GM21515 (cell line): ENCODE results near the gene MORN5.

Experiments
- ATAC-seq: cut with Tn5 transposase; IDR thresholded peaks from one replicate; pipeline ENCODE4 v1.9.1; 2021; ENCODE audit not compliant: unreplicated experiment

The MORN5 gene

DNA sequence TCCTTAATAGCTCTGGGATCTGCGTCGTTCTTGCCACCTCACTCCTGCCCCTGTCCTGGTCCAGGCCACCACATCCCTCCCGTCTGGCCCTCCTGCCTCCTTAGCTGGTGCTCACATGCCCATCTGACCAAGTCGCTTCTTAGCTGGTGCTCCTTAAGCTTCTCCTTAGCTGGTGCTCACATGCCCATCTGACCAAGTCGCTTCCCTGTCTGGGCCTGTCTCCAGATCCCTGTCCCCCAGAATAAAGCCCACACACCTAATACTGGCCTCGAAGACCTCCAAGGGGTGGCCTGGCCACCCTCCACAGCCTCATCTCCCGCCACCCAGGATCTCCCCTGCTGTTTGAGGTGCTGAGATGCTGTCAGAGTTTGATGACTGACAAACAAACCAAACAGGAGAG, 35.2 kb upstream of the MORN5 start:
- no peak for ATAC-seq

DNA sequence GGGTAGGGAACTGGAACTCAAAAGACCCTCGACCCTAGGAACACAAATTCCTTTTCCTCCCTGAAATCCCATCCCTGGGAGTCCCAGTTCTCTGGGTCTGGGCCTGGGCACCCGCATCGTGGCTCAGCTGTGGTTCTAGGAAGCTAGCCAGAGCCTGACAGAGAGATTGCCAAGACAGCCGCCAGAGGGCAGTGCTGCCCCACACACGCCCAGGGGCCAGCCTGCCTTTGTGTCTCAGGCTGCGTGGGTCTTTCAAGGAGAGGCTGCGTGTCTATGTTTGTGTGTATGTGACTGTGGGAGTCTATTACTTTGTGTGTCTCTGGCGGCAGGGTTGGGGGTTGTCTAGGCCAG, 34.6 kb upstream of the MORN5 start:
- ATAC-seq: peak; percentile 68

DNA sequence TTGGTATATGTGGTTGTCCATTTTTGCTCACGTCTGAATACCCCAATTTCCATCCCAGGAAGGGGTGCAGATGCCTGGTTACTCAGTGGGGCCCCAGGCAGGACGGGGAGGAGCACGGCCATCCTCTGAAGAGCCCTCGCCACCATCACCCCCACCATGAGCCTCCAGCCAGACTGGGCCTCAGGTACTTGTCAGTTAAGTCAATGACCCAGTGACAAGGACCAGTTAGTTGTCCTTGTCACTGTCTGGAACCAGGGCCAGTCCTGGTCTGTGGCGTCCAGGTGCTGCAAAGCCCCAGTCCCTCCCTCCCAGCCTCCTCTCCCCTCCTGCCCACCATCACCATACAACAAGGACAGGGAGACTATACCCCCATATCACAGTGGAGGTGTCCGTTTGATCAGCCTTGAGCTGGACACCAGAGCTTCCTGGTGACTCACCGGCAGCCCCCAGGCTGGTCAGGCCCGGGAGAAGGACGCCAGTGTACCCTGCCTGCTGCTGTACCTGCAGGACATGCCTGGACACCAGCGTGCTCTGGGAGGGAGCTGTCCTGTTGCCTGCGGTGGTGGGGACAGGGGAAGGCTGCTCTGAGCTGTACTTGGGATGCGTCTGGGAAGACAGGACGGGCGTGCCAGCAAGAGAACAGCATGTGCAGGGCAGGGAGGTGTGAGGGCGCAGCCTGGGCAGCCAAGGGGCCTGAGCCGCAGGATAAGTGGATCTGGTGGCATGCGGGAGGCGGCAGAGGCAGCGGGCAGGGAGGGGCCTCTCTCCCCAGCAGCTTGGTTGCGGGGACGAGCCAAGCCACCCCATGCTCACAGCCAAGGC, 34.0 kb upstream of the MORN5 start:
- no peak for ATAC-seq

DNA sequence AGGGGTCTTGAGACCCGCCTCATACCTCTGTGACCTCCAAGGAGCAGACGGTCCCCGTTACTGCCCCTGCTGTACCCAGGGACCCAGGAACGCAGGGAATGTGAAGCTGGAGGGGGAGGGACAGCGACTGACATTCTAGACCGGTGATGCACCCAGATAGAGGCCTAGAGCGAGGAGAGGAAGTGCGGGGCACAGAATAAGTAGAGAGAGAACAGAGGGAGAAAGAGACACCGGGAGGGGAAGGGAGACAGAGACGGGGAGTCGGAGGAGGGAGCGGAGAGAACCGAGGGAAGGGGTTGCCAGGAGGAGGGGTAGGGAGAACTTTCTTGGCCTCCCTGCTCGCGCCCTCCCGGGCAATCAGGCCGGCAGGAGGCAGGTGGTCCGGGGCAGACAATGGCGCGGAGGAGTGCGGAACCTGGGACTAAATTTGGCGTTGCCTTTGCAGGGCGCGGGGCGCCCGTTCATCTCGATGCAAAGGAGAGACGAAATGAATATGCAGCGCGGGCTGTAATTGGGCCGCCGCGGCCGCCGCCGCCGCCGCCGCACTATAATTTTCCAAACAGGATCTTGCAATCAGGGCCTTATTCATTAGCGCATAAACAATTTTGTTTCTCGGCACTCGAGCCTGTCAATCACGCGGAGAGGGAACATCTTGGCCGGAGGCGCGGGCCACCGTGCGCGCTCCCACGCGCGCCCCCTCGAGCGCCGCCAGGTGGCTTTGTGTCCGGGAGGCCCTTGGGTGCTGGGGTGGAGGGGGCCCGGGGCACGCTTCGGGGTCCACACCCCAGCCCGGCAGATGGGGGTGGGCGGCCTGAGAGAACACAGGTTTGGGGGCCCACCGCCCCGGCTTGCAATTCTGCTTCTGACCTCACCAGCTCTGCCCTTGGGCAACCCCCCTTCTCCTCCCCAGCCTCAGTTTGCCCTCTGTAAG, 33.1 kb upstream of the MORN5 start:
- ATAC-seq: no peak

DNA sequence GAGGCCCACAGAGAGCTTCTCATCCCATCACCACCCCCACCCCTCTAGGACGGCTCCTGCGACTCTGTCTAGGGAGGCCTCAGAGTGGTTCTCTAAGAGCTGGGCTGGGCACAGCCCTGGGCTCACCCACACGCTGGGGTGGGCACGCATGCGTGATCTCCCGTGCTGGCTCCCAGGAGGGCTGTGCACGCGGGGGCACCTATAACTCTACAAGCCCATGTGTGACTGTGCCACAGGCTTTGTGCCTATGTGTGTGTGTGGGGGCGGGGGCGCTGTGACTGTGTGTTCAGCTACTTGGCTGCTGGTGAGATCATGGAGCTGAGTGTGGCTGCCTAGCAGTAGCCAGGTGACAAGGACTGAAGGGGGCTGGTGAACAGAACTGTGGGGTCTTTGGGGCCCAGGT, 32.3 kb upstream of the MORN5 start:
- no peak for ATAC-seq

DNA sequence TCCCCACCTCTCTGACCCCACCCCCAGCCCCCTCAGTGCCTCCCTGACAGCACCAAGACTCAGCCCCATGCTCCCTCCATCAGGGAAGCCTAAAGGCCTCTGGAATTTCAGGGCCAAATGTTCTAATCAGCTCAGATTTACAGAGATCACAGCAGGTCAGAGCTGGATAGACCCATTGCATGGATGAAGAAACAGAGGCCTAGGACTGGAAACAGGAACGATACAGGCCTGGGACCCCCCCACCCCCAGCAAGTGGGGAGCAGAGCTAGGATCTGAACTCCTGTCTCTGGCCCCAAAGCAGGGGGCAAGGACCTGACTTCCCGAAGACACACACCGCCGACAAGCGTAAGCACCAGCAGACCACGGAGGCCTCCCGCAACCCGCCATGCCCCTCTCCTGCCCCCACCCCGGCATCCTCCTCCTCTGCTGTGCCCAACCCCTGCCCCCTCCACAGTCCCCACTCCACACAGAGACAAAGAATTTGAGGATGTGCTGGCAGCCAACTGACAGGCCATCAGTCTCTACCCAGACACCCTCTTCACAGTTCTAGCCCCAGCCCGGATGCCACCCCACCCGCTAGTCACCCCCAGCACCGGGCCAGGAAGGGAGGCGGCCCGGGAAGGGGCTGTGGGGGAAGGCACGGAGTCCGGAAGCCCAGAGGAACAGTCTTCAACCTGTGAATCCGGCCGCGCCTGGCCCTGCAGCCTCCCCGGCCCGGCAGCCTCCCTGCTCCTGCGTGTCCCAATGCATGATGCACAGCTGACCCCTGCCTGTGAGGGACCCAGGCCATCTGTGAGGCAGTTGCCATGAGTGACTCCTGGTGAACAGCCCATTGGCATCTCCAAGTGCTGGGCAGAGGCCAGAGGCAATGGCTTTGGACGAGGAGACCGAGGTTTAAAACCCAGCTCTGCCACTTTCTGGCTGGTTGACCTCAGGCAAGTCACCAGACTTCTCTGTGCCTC, 31.4 kb upstream of the MORN5 start:
- ATAC-seq: no peak

DNA sequence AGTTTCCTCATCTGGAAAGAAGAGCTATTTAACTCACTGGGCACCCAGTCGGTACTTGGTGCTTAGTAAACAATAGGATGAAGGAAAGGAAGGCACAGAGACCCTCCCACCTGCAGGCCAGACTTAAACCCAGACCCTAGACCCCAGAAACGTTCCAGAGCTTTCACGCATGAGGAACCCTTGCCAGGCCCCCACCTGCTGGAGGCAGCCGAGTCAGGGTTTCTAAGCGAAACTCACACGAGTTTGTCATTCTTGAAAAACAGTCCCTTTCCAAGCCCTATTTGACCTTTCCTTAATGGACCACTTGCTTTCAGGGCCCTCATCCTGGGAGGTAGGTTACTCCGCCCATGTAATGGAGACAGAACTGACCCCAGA, 30.8 kb upstream of the MORN5 start:
- ATAC-seq: no peak

DNA sequence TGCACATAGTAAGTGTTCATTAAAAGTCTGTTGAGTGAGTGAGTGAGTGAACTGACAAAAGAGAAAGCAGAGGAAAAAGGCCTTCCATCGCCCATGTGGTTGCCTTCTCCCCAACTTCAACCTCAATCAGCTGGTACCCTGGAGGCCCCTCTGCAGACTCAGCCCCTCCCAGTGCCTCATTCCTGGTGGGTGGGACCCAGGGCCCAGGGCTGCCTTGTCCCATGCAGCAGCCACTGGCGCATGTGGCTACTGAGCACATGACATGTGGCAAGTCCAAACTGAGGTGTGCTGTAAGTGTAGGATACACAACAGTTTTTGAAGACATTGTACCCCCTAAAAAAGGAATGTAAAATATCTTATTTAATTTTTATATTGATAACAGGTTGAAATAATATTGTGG, 29.7 kb upstream of the MORN5 start:
- ATAC-seq: no peak

DNA sequence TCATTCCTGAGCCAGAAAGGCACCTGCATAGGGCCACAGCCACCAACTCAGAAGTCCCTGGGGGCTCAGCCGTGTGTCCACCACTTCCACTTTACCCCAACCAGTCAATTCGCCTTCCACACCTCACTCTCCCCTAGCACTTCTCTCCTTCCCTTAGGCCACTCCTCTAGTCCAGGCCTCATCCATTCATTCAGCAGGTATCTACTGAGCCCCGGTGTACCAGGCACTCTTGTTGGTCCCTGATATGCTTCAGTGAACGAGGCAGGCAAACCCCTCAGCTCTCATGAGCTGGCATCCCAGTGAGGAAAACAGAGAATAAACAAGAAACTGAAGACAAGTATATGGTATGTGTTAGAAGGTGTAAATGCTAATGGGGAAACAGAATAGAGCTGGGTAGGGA, 28.9 kb upstream of the MORN5 start:
- no peak for ATAC-seq

DNA sequence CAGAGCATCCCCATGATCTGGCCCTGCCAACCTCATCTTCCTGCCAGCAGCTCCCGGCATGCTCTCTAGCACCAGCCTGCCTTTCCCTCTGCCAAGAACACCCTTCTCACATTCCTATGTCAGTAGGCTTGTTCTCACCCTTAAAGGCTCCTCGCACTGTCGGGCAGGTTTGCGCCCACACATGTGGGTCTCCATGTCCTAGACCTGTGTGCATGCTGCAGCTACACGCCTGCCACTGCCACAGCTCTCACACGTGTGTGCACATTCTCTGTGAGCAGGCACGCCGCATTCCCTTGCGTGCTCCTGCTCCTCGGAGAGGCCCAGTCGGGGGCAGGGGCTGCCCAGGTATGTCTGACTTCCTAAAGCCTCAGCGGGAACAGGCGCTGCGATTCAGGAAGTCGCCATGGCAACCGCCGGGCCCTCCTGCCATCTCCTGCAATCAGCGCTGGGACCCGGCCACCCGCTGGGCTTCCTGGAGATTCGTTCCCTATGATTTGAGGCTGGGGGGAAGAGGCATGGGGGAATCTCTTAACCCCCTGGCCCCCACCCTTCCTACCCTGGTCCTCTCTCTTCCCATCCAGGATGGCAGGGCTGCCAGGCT, 28.2 kb upstream of the MORN5 start:
- ATAC-seq: no peak

DNA sequence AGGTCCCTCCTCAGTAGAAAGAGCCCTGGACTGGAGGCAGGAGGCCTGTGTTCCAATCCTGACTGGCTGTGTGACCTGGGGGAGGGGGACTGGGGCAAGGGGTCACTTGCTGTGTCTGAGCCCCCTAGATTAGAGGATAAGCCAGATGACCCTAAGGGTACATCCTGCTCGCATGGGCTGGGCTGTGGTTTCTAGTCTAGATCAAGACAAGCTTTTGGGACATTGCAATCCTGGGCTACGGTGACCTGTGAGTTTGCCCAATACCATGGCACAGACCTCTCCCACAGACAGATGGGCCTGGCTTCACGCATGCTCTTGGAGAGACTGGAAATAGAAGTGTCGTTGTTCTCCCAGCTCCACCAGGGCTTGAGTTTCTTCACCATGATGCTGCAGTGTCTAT, 27.2 kb upstream of the MORN5 start:
- no peak for ATAC-seq

DNA sequence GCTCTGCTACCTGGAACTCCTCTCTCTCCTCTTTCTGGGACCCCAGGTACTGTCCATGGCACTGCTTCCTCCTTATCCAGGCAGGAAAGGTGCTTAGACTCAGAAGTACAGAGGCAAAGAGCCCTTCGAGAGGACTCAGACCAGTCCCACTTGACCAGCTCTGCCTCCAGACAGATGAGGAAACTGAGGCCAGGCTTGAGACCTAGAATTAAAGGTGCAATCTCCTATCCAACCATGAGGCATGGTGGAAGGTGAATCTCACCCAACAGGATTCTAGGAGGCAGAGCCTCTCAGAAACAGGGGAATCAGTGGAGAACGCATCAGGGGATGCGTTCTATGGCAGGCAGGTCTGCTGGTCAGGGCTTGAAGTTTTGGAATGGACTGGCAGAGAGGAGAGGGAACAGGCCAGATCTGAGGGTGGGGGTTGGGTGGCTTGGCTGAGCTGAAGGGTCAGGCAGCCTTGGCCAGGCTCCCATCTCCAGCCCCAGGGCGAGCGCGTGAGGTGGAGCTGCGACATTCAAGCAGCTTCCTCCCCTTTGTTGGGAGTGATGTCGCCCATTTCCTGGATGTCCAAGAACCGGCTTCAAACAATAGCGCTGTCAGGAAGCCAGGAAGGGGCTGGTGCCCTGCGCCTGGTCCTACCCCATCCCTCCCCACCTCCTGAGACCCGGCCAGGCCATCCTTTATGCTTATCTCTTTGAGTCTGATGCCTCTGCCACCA, 26.3 kb upstream of the MORN5 start:
- ATAC-seq: no peak

DNA sequence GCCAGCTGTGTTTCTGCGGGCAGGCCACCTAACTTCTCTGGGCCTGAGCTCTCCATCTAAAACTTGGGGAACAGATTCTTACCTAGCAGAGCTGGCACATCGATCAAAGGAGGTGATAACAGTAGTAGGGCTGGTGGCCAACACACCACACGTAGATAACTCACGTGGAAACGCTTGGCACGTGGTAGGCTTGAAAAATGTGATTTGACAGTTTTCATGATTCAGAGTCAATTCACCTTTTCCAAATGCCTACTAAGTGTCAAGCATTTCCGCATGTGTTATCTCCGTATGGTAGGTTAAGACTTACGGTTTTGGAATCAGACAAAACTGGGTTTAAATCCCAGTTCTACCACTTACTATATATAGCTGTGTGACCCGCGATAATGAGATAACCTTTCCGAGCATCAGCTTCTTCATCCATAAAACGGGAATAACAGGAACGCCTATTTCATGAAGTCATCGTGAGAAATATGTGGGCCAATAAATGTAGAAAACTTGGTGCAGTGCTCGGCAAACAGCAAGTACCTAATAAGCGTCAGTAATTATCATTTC, 25.6 kb upstream of the MORN5 start:
- ATAC-seq: no peak

DNA sequence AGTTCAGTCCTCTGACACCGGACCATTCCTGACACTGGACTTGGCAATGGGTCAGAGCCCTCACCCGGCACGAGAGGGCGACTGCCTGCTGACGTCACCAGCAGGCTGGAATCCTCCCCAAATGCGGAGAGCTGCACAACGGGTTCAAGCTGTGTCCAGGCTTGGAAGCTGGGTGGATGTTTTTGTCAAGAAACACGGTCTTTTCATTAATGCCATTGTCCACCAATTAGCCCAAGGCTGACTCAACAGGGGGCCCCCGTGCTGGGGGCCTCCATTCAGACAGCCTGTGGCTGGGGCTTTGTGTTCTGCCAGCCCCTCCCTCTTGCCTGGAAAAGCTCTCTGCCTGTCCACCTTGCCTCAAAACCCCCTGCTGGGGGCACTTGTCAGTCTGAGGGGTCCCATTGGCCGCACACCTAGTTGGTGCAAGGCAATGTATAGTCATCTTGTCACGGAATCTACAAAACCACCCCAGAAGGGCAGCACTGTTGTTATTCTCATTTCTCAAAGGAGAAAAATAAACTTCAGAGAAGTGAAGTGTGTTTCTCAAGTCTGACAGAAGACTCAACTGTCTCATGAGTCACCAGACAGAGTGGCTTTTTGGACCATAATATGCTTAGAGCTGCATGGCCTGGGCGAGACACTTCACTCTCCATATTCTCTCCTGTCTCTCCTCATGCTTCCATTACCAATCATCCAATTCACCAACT, 24.7 kb upstream of the MORN5 start:
- no peak for ATAC-seq

DNA sequence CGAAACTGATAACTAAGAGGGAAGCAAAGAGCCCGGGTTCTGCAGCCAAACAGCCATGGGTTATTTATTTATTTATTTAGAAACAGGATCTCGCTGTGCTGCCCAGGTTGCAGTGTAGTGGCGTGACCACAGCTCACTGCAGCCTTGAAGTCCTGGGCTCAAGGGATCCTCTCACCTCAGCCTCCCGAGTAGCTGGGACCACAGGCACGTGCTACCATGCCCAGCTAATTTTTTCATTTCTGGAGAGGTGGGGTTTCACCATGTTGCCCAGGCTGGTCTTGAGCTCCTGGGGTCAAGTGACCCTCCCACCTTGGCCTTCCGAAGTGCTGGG, 24.2 kb upstream of the MORN5 start:
- no peak for ATAC-seq

DNA sequence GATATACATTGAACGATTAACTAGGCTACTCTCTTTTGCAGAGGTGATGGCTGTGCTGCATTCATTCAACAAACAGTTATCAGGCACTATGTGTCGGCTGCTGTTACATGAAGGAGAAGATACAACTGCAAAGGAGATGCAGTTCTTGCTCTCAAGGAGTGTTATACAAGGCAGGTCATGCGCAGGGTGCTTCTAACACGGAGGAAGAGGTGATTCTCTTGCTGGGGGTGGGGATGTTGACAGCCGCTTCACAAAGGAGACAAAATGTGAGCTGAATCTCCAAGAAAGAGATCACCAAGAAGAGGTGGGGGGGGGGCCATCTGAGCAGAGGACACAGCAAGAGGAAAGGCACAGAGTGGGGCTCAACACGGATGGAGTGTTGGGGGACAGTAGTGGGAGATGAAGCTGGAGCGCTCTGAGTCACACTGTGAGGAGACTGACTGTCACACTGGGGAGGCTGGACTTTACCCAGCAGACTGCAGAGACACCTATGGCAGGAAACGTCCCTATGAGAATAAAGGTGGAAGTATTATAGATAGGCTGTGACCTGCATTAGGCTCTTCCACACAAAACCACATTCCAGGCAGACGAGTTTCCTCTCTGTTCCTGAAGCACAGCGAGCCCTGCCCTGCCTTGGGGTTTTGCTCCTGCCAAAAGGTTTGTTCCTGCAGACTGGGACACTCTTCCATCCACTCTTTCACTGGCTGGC, 21.0 kb upstream of the MORN5 start:
- no peak for ATAC-seq

DNA sequence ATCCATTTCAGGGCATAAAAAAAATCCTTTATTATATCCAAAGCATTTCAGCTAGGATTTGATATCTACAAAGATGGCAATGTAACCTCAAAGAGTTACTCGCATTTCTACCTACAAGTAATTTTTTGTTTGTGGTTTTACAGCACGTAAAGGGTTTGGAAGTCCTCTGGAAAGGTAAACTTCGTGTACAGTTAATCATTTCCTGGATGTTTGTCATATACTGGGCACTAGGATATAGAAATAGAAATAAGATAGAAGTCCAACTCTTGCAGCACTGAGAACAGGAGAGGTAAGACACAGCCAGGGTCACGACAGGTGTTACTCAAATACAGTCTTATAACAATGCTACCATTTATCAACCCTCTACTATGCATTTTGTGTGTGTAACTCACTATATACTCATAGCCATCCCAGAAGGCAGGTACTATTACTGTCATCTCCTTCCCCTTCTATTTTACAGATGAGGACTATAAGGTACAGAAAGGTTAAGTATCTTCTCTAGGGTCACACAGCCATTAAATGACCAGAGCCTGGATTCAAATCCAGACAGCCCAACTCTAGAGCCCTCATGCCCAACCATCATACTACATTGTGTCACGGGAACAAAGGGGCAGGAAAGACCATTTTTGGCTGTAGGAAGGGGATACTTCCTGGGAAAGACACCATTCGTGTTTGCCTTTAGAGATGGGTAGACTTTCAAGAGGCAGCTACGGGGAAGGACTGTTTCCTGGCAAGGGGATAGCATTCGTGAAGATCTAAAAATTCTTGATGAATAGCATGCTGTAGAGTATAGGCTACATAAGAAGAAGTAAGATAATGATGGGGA, 19.1 kb upstream of the MORN5 start:
- ATAC-seq: no peak

DNA sequence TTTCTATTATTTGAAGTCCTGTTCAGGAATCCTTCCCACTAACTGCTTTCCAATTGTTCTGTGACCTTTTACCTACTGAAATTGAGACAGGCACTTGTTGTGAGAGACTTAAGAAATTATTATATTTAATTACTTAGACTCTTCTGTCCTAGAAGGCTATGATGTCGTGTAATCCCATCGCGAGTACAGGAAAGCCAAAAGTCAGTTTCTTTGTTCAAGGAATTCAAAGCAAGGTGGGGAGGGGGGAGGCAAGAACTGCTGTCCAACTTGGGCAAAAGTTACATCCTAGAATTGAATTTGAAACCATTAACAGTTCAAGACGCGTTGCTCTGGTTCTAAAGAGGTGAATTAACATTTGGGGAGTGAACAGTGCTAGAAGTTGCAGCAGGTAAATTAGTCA, 18.0 kb upstream of the MORN5 start:
- no peak for ATAC-seq
